Activated T-cell treated with anti-CD3 and anti-CD28 coated beads for 24 hours (primary cell): ENCODE data around the gene ARHGAP28.

ENCODE experiments used
- DNase-seq: peaks from one replicate; pipeline ENCODE4 v3.0.0-alpha.2; 2020; ENCODE audit warnings: low read depth

The ARHGAP28 gene

DNA sequence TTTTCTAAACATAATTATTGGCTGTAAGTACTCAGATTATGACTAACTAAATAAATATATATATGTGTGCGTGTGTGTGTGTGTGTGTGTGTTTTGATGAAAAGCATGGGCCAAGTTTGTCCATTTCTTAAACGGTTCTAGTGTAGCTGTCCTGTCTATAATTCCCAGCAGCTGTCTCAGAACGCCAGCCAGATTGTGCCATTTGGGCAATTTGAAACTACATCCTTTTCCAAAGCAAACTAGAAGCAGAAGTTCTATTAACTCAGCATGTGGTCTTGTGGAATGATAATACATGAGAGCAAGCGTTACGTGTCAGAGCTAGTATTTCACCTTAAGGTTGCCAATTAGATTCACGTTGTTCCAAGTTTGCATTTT lies 1.7 kb downstream of the ARHGAP28 start:
- no peak for DNase-seq

GRCh38 chr18:6732952-6733351 lies 3.4 kb downstream of the ARHGAP28 start:
- no peak for DNase-seq

- DNase-seq, result no peak
Observed at GRCh38 chr18:6733758-6734157, 4.2 kb downstream of the ARHGAP28 start.

DNA sequence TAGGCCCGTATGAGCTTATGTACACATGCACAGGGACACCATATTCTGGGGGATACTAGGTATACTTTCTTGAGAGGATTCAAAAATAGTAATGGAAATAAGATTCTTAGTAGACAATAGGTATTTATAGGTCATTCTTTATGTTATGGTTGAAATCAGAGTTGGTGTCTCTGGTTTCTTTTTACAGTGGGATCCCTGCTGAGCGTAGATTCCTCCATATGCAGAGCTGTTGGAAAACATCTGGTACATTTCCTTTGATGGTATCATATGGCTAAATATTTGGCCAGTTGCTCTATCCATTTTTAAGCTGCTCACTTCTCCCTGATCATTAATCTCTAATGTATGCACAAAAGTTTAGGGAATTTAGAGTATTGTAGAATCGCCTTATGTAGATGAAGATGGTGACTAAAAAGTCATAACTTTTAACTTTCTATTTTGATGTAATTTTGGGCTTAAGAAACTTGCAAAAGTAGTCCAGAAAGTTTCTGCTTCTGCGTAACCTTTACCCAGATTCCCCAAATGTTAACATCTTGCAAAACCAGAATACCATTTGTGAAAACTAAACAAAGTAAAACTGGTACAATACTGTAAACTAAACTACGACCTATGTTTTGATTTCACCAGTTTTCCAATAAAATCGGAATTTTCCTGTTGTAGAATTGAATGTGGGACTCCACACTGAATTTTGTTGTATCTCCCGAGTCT lies 5.4 kb downstream of the ARHGAP28 start:
- no peak for DNase-seq

DNA sequence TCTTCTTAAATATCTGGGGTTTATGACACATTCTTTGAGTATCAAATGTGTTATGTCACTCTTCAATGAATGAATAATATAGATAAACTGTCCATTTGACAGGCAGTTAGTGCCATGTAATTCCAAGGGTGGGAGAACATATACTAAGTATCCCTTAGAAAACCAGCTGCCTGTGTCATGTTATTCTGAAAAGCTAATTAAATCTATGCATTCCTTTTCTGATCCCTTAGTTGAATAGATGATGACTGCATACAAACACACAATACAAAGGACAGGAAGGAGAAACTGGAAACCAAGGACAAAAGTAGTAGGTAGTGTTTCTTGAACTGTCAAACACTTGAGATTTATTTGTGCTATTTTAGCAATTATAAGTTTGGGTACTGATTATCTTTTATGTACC lies 8.3 kb downstream of the ARHGAP28 start:
- DNase-seq, result no peak

DNA sequence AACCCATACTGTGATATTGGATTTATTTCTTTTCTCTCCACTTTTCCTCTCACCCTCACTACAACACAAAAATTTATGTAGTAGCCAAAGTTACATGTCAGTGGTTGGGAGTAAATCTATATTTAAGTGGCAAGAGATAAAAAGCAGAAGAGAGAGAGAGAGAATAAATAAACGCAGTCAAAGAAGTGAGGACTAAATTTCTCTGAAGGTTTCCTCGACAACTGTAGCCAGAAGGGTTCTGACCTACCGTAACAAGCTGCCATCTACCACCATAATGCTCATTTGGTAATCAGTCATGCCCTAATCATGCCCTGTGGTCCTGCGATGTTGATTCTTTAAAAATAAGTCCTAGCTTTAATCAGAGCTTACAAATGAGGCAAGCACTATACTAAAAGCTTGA lies 9.1 kb downstream of the ARHGAP28 start:
- DNase-seq, result no peak

- no peak for DNase-seq
Observed at GRCh38 chr18:6741232-6741663, 11.7 kb downstream of the ARHGAP28 start.

GRCh38 chr18:6741786-6742185 lies 12.3 kb downstream of the ARHGAP28 start:
- no peak for DNase-seq

DNA sequence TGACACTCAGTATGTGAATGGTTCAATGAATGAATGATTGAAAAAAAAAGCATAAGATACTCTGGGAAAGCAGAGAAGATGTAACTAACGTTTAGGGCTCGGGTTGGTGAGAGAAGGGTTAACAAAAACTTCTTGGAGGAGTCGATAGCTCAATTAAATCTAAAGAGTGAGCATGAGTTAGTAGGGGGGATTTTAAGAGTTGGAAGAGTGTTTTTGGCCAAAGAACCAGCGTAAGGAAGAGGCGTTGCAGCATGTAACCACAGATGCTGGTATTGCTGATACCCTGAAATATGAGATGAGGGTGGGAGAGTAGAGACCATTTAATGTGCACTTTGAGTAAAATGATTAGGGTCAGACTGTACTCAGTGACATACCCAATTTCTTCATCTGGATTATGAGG lies 14.5 kb downstream of the ARHGAP28 start:
- no peak for DNase-seq

DNA sequence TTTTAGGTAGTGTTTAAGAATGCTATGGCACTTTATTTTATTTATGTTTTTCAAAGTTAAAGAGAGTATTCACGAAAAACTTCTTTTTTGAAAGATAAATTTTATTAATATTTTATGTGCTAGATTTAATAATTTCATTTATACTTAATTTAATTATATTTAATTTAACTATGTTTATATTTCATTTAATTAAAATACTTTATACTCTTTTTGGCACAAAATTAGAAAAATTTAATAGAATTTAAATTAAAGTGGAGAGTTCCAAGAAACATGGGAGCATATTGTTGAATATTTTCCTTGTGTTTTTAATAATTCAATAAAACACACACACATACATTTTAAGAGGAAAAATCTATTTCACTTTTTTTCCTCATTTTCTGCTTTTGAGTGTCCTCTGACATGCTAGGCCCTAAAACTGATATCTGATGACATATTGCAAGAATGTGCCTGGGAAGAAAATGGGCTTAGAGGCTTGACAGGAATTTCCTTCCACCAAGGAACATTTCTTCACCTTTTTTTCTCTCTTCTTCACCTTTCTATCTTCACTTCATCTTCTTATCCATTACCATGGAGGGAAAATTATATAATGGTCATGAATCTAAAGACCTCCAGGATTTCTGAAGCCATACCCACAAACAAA lies 15.4 kb downstream of the ARHGAP28 start:
- DNase-seq, result no peak

GRCh38 chr18:6745504-6746031 lies 16.1 kb downstream of the ARHGAP28 start:
- no peak for DNase-seq

DNA sequence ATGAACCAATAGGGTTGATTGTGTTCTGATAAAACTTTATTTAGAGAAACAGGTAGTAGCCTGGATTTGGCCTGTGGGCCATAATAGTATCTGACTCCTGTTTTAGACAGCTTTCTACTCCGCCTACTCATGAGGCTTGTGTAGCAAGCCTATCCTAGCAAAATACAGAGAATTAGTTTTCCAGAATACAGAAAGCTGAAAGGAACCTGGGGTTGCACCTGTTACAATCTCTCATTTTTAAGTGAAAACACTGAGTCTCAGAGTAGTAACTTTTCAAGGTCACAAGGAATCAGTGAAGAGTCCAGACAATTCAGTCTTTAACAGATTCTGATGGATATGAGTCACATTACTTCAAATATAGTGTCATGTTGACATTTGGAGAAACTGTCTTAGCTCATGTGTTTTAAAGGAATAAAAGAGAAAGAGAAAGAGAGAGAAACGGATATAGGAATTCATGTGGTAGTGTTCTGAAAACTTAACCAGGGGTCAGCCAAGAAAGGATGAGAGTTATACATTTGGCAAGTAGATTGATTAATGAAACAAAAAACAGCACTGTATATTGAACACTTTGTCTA lies 17.0 kb downstream of the ARHGAP28 start:
- no peak for DNase-seq

GRCh38 chr18:6747646-6748045 lies 18.1 kb downstream of the ARHGAP28 start:
- DNase-seq, result no peak

DNA sequence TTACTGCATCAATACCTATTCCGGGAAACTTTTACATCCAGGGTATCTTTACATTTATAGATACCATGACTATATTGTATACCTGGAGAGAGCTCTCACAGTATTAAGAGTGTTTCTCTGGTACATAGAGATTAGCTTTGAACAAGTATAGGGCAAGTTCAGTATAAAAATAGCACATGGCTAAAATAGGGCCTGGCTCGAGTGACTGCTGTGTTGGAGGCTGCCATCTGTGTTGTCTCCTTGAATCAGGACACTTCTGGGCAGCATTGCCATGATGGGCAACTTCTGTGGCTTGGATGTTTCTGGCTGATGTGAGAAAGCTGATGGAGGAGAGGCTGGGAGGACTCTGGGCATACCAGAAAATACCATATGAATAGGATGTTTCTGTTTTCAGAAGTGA lies 18.7 kb downstream of the ARHGAP28 start:
- no peak for DNase-seq

DNA sequence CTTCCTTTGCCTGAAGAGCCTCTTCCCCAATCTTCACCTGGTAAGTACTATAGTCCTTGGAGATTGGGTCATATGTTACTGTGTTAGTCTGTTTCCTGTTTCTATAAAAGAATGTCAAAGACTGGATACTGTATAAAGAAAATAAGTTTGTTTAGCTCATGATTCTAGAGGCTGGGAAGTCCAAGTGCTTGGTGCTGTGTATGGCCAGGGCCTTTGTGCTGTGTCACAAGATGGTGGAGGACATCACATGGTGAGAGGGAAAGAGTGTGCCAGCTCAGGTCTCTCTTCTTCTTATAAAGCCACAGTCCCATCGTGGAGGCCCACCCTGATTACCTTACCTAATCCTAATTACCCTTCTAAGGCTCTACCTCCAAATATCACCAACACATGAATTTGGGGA lies 20.9 kb downstream of the ARHGAP28 start:
- DNase-seq, result no peak

DNA sequence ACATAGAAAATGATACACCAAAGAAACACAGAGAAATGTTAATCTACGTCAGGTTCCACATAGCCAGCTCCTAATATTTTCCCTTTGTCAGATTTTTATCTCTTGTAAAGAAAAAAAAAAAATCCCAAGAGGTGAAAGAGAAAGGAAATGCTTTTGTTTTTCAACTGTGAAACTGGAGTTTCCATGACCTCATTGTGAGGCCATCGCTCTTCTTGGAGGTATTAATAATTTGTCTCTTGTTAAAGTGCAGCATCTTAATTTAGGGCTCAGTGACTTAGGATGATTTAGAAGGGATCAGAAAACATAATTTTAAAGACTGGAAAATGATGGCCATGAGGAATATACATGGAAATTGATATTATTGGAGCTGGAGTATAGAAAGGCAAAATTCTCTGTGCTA lies 21.7 kb downstream of the ARHGAP28 start:
- DNase-seq, result no peak

- no peak for DNase-seq
Observed at GRCh38 chr18:6752202-6752860, 22.8 kb downstream of the ARHGAP28 start.

- no peak for DNase-seq
Observed at GRCh38 chr18:6755107-6755506, 25.6 kb downstream of the ARHGAP28 start.

DNA sequence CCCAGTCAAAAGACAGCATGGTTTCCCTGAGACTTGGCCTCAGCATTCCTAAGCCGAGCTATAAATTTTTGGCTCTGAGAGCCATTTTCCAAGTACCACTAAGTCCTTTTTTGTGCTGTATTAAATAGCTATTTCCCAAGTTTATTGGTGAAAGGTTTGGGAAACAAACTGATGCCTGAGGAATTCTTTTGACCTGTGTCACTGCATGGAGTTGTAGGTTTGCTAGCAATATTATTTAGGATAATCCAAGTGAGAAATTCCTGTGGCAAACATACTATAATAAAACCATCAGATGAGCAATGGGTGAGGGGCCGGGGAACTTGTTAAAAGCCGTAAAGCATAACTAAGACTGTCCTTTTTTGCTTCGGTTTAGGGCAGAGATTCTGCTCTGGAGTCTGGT lies 28.4 kb downstream of the ARHGAP28 start:
- no peak for DNase-seq

DNA sequence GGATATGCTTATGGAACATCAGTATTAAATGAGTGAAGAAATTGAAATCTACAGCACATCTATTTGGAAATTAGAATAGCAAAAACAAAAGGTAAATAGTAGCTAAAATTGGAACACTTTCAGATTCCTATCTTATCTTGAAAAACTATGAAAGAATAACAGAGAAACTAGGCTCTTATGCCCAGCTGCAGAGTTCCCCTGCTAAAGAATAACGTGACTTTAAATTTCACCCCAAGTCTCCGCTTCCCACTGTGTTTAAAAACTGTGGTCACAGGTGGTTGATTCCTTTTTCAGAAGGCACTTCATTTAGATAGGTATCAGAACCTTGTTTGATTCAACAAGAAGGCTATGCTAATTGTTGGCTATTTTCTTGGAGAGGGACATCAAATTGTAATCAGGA lies 30.1 kb downstream of the ARHGAP28 start:
- DNase-seq, result no peak

GRCh38 chr18:6763524-6763923 lies 34.0 kb downstream of the ARHGAP28 start:
- DNase-seq, result no peak

DNA sequence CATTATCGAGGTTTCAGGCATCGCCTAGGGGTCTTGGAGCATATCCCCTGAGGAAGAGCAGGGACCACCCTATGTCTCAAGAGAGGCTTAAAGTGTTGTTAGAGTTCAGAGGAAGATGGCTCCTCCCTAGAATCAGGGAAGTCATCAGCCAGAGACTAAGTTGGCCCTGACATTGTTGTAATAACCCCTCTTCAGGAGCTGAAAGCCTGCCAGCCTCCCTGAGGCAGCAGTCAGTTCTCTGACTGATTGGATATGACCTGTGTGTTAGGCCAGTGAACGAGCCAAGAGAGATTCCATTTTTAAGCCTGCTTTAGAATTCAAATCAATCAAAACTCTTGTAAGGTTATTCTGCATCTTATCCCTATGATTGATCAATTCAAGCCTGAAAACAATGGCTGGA lies 34.9 kb downstream of the ARHGAP28 start:
- DNase-seq, result no peak

- no peak for DNase-seq
Observed at GRCh38 chr18:6773777-6774176, 44.3 kb downstream of the ARHGAP28 start.
